ENCODE measurements around the gene MYCN. TPM values are rescaled to one million over a fixed set of nuclear protein-coding genes. Genes with fewer than 3 reads are reported as not detected.

The MYCN gene
- total RNA-seq, 2 experiments from 2014 or later: not detected

- no peak for DNase-seq
- ChIA-PET POLR2A (no interaction called here), CTCF (no interaction called here)
- no peaks in the 10 kb centered on the region for H3K9me3 Mint-ChIP-seq
- H3K4me3 Mint-ChIP-seq: no peak overlapping the region
- no peaks in the 10 kb centered on the region for H3K27me3 Mint-ChIP-seq
- H3K27ac Mint-ChIP-seq: no peak overlapping the region
- H3K36me3 Mint-ChIP-seq (ENCODE audit: low read depth): no peaks in the 10 kb centered on the region
- H3K4me1 Mint-ChIP-seq: peaks cover 23% of the 10 kb centered on the region
Measured at GRCh38 chr2:15971831-15972522, 31.6 kb downstream of the MYCN start.

DNA sequence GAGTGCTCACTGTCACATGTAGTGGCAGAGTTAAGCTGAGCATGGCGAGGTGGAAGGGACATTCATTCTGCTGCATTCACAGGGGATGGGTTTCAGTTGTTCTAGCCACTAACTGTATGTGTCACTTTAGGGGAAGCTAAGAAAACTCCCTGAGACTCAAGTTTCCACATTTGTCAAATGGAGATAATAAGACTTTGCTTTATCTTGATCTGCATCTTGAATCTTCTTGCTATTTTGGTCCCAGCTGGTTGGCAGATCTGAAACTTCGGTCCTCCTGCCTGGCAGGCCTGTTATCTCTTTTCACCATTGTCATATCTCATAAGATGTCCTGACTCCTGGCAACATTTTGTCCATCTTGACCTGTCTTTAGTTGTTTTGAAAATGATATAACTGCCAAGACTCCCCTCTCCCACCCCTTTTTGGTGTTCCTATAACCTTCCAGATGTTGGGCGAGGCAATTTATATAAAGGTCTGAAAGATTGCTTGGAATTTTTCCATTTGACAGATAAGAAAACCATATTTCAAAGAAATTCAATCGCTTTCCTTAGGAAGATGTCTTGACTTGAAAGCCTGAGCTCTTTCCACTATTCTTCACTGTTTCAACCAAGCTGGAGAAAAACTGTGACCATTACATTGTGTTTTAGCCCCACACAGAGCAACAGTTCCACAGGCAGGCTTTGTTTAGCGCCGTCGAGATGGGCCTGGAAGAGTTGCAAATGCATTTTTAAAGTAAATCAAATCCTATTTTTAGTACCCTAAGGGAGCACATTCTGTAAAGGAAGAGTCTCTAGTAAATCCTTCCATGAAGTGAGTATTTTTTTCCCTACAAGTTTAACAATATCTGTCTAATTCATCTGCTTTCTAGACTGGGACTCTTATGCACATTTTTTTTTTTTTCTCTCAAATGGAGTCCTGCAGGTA lies 33.4 kb downstream of the MYCN start:
- POLR2A ChIA-PET: no interaction called here
- H3K27ac Mint-ChIP-seq: no peak overlapping the region
- CTCF ChIA-PET: no interaction called here
- H3K4me1 Mint-ChIP-seq: peaks cover 14% of the 10 kb centered on the region
- H3K27me3 Mint-ChIP-seq: no peaks in the 10 kb centered on the region
- H3K36me3 Mint-ChIP-seq (ENCODE audit: low read depth): no peaks in the 10 kb centered on the region
- H3K4me3 Mint-ChIP-seq: no peak overlapping the region
- no peaks in the 10 kb centered on the region for H3K9me3 Mint-ChIP-seq
- DNase-seq: no peak

DNA sequence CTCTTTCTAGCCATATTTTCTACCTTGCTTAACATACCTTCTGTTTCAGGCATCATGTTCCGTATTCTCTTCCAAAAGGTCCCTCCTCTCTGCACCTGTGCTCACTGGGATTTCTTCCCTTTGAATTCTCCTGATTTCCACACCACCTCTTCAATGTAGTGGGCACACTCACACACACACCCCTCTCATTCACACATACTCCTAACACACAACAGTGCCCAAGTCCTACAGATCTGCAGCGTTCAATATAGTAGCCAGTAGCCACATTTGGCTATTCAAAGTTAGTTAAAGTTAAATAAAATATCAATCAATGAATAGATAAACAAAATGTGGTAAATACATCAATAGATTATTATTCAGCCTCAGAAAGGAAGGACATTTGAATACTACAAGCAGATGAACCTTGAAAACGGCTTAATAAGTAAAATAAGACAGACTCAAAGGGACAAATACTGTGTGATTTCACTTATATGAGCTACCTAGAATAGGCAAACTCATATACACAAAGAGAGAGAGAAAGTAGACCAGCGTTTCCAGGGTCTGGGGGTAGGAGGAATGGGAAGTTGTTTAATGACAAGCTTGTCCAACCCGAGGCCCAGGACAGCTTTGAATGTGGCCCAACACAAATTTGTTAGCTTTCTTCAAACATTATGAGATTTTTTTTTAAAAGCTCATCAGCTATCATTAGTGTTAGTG lies 34.4 kb downstream of the MYCN start:
- Mint-ChIP-seq H3K27me3 (no peaks in the 10 kb centered on the region), H3K4me1 (peaks cover 4% of the 10 kb centered on the region), H3K4me3 (no peak overlapping the region), H3K27ac (no peak overlapping the region), H3K9me3 (no peaks in the 10 kb centered on the region), H3K36me3 (ENCODE audit: low read depth) (no peaks in the 10 kb centered on the region)
- ChIA-PET CTCF (no interaction called here), POLR2A (no interaction called here)
- no peak for DNase-seq

DNA sequence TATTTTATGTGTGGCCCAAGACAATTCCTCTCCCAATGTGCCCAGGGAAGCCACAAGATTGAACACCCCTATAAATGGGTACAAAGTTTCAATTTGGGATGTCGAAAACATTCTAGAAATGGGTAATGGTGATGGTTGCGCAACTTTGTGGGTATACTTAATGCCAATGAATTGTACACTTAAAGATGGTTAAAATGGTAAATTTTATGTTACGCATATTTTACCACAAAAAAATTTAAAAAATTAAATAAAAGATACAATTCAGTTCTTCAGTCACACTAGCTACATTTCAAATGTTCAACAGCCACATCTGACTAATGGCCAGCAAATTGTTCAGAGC lies 34.9 kb downstream of the MYCN start:
- no peaks in the 10 kb centered on the region for H3K9me3 Mint-ChIP-seq
- no peak overlapping the region for H3K27ac Mint-ChIP-seq
- H3K4me1 Mint-ChIP-seq: peaks cover 4% of the 10 kb centered on the region
- H3K4me3 Mint-ChIP-seq: no peak overlapping the region
- DNase-seq: no peak
- no peaks in the 10 kb centered on the region for H3K36me3 Mint-ChIP-seq (ENCODE audit: low read depth)
- ChIA-PET CTCF (no interaction called here), POLR2A (no interaction called here)
- H3K27me3 Mint-ChIP-seq: no peaks in the 10 kb centered on the region

DNA sequence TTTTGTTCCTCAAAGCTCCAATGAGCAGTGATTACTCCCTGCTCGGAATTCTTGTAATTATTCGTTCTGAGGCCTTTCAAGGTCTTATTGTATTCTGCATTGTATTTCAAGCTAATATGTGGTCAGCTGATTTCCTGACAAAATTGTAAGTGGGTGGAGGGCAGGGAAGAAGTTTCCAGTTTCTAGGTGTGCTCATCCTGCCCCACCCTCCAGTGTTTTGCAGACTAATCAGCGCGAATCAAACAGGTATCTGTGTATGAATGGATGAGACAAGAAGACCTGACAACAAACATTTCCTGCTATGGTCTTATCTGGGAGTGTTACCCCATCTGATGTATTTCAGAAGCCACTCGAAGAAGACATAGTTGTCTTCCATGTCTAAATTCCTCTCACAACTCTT lies 35.3 kb downstream of the MYCN start:
- Mint-ChIP-seq H3K36me3 (ENCODE audit: low read depth) (no peaks in the 10 kb centered on the region), H3K4me3 (no peak overlapping the region), H3K9me3 (no peaks in the 10 kb centered on the region), H3K27ac (no peak overlapping the region), H3K27me3 (no peaks in the 10 kb centered on the region), H3K4me1 (peaks cover 4% of the 10 kb centered on the region)
- DNase-seq: no peak
- CTCF ChIA-PET: interaction anchor here (1.3 kb wide), 1 partner anchor 36 kb away, joined by 3 read pairs; no protein-coding TSS in a partner anchor
- POLR2A ChIA-PET: no interaction called here

DNA sequence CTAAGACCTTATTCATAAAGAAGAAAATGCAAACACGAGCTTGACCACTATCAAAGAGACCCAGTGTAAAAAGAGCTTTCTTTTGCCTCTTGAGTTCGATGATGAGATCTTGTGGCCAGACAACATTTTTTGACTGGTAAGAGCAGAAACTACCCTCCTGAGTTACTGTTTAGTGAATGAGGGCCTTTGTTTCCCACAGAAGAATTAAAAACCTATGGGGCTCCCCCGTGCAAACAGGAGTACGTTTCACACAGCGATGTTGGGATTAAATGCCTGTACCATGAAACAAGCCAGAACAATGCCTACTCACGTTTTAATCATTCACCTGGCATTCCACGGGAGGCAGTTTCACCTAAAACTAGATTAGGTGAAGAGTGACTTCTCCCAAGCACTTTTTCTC lies 36.0 kb downstream of the MYCN start:
- Mint-ChIP-seq H3K27me3 (no peaks in the 10 kb centered on the region), H3K36me3 (ENCODE audit: low read depth) (no peaks in the 10 kb centered on the region), H3K4me3 (no peak overlapping the region), H3K27ac (no peak overlapping the region), H3K4me1 (peaks cover 4% of the 10 kb centered on the region), H3K9me3 (no peaks in the 10 kb centered on the region)
- POLR2A ChIA-PET: no interaction called here
- CTCF ChIA-PET: interaction anchor here (1.3 kb wide), 1 partner anchor 37 kb away, joined by 3 read pairs; no protein-coding TSS in a partner anchor
- no peak for DNase-seq

DNA sequence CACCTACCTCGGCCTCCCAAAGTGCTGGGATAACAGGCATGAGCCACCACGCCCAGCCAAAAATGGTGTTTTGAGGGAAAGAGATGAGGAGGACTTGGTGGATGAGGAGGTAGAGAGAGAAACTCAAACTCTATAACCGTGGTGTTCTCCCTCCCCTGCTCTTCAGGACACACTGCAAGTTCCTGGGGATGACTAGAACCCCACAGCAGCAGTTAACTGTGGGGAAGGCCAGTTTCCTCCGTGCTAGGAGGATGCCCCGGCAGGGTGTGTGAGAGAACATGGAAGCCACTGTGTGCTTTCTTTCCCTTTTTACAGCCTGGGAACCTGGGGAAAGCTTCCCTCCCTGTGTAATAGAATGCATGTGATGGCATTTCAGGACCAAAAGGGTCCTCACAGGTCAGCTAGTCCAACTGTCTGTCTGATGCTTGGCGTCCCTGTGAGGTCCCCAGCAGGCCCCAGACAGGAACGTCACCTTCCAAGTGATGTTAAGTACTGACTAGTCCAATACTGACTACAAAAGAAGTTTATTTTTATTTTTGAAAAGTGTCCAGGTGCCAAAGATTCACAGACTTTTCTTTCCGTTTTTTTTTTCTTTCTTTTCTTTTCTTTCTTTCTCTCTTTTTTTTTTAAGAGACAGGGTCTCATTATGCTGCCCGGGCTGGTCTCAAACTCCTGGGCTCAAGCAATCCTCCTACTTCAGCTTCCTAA lies 38.9 kb downstream of the MYCN start:
- no peak overlapping the region for H3K4me3 Mint-ChIP-seq
- H3K4me1 Mint-ChIP-seq: no peaks in the 10 kb centered on the region
- DNase-seq: no peak
- no peaks in the 10 kb centered on the region for H3K27me3 Mint-ChIP-seq
- H3K27ac Mint-ChIP-seq: no peak overlapping the region
- no peaks in the 10 kb centered on the region for H3K36me3 Mint-ChIP-seq (ENCODE audit: low read depth)
- CTCF ChIA-PET: no interaction called here
- POLR2A ChIA-PET: no interaction called here
- no peaks in the 10 kb centered on the region for H3K9me3 Mint-ChIP-seq

DNA sequence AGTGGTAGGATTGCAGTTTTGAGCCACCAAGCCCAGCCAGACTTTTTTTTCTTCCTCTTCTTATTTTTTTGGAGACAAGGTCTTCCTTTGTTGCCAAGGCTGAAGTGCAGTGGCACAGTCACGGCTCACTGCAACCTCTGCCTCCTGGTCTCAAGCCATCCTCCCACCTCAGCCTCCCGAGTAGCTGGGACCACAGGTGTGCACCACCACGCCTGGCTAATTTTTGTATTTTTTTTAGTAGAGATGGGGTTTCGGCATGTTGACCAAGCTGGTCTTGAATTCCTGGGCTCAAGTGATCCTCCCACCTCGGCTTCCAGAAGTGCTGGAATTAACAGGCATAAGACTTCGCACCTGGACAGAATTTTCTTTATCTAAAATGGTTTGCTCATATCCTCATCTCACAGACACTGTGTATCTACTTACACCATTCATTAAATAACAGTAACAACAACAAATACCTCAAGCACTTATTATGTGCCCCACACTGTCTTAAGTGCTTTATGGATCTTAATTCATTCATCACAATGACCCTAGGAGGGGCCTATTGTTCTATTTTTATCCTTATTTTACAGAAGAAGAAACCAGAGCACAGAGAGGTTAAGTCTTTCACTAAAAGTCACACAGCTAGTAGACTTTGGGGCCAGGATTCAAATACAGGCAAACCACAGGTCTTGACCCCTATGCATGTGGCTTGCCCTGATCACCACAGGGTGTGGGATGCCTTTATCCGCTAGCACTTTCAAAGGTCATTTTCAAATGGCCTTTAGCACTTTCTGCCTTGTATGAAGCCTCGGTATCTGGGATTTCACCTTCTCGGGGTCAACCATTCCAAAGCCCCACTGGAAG lies 39.6 kb downstream of the MYCN start:
- no peaks in the 10 kb centered on the region for H3K4me1 Mint-ChIP-seq
- ChIA-PET POLR2A (no interaction called here), CTCF (no interaction called here)
- H3K4me3 Mint-ChIP-seq: no peak overlapping the region
- no peaks in the 10 kb centered on the region for H3K9me3 Mint-ChIP-seq
- no peak for DNase-seq
- no peaks in the 10 kb centered on the region for H3K27me3 Mint-ChIP-seq
- no peaks in the 10 kb centered on the region for H3K36me3 Mint-ChIP-seq (ENCODE audit: low read depth)
- no peak overlapping the region for H3K27ac Mint-ChIP-seq

GRCh38 chr2:15980605-15981098 lies 40.3 kb downstream of the MYCN start:
- Mint-ChIP-seq H3K36me3 (ENCODE audit: low read depth) (no peaks in the 10 kb centered on the region), H3K27ac (no peak overlapping the region), H3K4me1 (no peaks in the 10 kb centered on the region), H3K4me3 (no peak overlapping the region), H3K9me3 (no peaks in the 10 kb centered on the region), H3K27me3 (no peaks in the 10 kb centered on the region)
- POLR2A ChIA-PET: no interaction called here
- CTCF ChIA-PET: no interaction called here
- DNase-seq: no peak

- H3K27ac Mint-ChIP-seq: no peak overlapping the region
- no peaks in the 10 kb centered on the region for H3K4me1 Mint-ChIP-seq
- no peak overlapping the region for H3K4me3 Mint-ChIP-seq
- H3K9me3 Mint-ChIP-seq: no peaks in the 10 kb centered on the region
- H3K27me3 Mint-ChIP-seq: no peaks in the 10 kb centered on the region
- CTCF ChIA-PET: no interaction called here
- no peak for DNase-seq
- POLR2A ChIA-PET: no interaction called here
- H3K36me3 Mint-ChIP-seq (ENCODE audit: low read depth): no peaks in the 10 kb centered on the region
Measured at GRCh38 chr2:15981646-15982045, 41.3 kb downstream of the MYCN start.

DNA sequence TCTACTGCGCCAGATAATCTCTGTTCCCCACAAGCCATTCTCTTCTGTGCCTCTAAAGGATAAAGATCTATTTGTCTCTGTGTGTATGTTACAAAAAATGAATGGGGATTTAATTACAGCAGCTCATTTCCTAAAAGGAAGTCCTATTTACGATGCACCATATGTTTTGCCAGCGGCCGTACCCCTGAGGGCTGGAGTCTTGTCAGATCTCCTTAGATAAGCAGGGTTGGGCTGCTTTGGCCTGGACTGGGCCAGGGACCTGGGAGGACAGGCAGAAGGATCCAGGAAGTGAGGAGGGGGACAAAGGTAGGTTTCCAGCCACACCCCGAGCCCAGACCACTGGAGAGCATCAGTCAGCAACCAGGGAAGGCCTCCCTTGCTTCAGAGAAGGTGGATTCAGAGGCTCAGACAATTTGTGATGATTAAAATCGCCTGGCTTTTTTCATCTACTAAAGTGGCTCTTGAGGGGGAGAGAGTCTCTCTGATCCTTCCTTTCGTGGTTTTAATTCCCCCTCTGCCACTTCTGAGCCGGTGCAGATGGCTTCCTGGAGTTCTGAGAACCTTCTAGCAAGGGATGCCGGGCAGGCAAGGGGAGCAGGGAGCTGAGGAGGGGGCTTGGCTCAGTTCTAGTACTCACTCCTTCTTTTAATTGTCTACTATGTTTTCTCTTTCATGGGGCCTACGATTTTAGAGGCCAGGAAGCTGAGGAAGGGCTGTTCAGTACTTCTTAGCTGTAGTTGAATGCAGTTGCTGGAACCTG lies 42.1 kb downstream of the MYCN start:
- Mint-ChIP-seq H3K4me3 (no peak overlapping the region), H3K36me3 (ENCODE audit: low read depth) (no peaks in the 10 kb centered on the region), H3K4me1 (no peaks in the 10 kb centered on the region), H3K9me3 (no peaks in the 10 kb centered on the region), H3K27ac (no peak overlapping the region), H3K27me3 (no peaks in the 10 kb centered on the region)
- ChIA-PET CTCF (no interaction called here), POLR2A (no interaction called here)
- no peak for DNase-seq

DNA sequence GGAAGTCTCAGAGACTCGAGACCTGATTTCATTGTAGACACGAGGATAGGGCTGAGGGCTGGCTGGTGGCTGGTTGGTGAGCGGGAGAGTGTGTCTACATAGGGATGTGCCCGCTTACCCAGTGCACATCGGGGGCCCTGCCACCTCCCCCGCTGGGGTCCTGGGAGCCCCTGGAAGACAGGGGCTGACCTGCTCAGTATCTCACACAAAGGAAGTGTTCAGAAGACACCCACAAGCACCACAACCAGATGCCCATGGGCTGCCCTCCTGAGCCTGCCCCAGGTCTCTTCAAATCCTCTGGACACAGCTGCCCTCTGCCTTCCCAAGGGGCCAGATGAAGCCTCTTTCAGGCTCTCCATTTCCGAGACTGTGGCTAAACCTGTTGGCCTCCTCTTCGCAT lies 43.1 kb downstream of the MYCN start:
- CTCF ChIA-PET: no interaction called here
- H3K9me3 Mint-ChIP-seq: no peaks in the 10 kb centered on the region

More for the DNA sequence above, 43.1 kb downstream of the MYCN start:
- no peaks in the 10 kb centered on the region for H3K4me1 Mint-ChIP-seq
- H3K4me3 Mint-ChIP-seq: no peak overlapping the region
- no peak for DNase-seq
- no peak overlapping the region for H3K27ac Mint-ChIP-seq
- H3K27me3 Mint-ChIP-seq: no peaks in the 10 kb centered on the region
- H3K36me3 Mint-ChIP-seq (ENCODE audit: low read depth): no peaks in the 10 kb centered on the region
- POLR2A ChIA-PET: no interaction called here

Measured in activated CD4-positive, alpha-beta memory T cell treated with anti-CD3 and anti-CD28 coated beads, Interleukin-2, amount 10 ng/mL, durations not matched to agents 7 days and 5 days (primary cell).